Adrenal gland (tissue), 12 donors: Measurements from ENCODE around the gene CALHM1. TPM values are rescaled to one million over a fixed set of nuclear protein-coding genes. Genes with fewer than 3 reads are reported as not detected.

ENCODE experiments used
- DNase-seq, 7 donors: peaks; one replicate each; pipeline ENCODE4 v3.0.0-alpha.2; 2019 to 2020
- H3K27ac ChIP-seq, 5 donors: fragments of 200-600 bp; sonication (generic) in 4 of 5; 1 replicate in 3 of 5; 2 replicates in 2 of 5; pipeline versions ENCODE4 v1.5.1 to v1.8.0; 2016 to 2020; ENCODE audit warnings: mild to moderate bottlenecking in 1 of 5
- H3K27me3 ChIP-seq: fragments of 200-600 bp; 2 replicates; pipeline ENCODE4 v1.8.0; 2021
- H3K36me3 ChIP-seq, 2 donors: fragments of 200-600 bp; replicated peaks in 1 of 2; 1 replicate in 1 of 2; 2 replicates in 1 of 2; pipeline versions ENCODE4 v1.5.1 to v1.8.0; 2018 to 2022
- H3K4me1 ChIP-seq, 2 donors: fragments of 200-600 bp; replicated peaks in 1 of 2; 1 replicate in 1 of 2; 2 replicates in 1 of 2; pipeline versions ENCODE4 v1.5.1 to v1.8.0; 2018 to 2021
- H3K4me3 ChIP-seq, 4 donors: fragments of 200-600 bp; sonication (generic) in 3 of 4; one replicate each; pipeline ENCODE4 v1.5.1; 2016 to 2018
- H3K9me3 ChIP-seq, 3 donors: fragments of 200-600 bp; sonication (generic) in 1 of 3; replicated peaks in 1 of 3; 1 replicate in 2 of 3; 2 replicates in 1 of 3; pipeline versions ENCODE4 v1.5.1 to v1.8.0; 2016 to 2021
- POLR2A ChIP-seq, 2 donors: fragments of 450-650 bp; IDR thresholded peaks; one replicate each; pipeline ENCODE4 v1.6.1; 2017; ENCODE audit warnings: antibody characterized with exemption in 2 of 2, mild to moderate bottlenecking in 2 of 2, moderate library complexity in 1 of 2
- WGBS, 4 donors: extraction: QIAGEN DNeasy Blood & Tissue Kit in 2 of 4; methylation state at CpG; one replicate each; pipeline versions ENCODE4 v1.1.5 to v1.1.7; 2013 to 2017; 5-methylcytosine and 5-hydroxymethylcytosine counted together
- intact Hi-C, 2 donors: fragments of 100-400 bp; cut with DNase I; formaldehyde crosslinking; loops; one replicate each; pipeline versions ENCODE4 v1.14.1 to v1.15.0; 2022 to 2023
- polyA plus RNA-seq, 3 donors: library from polyadenylated mRNA; stranded (reverse); fragments of 200-250 nt in 2 of 3; fragments of 350-450 nt in 1 of 3; fragmentation: Illumina TruSeq in 1 of 3; extraction: RNeasy Lipid Tissue Mini Kit (QIAGEN cat#74804) in 1 of 3; gene quantifications; one replicate each; pipeline ENCODE4 v1.2.3, GENCODE V29; 2013 to 2014
- total RNA-seq, 9 donors: library from RNA; depleted of rRNA in 4 of 9; stranded (reverse); fragments of >200 nt in 4 of 9; fragments of 120-200 nt in 1 of 9; fragmentation: NEBNext Ultra II Directional in 1 of 9; extraction: Animal tissue kit (Norgen Biotek cat#: 25700) in 1 of 9; gene quantifications; one replicate each; pipeline versions ENCODE4 v1.1.0 to v1.2.4, GENCODE V29; 2013 to 2023
- TF ChIP-seq, protein P1 (sequence below), 6 experiments: fragments of 450-650 bp in 4 of 6; fragments of 200-600 bp in 2 of 6; sonication (generic) in 1 of 6; IDR thresholded peaks; 1 replicate in 5 of 6; 2 replicates in 1 of 6; pipeline versions ENCODE4 v1.5.1 to v1.8.0; 2016 to 2021; ENCODE audit warnings: antibody characterized with exemption in 6 of 6, mild to moderate bottlenecking in 2 of 6, moderate library complexity in 1 of 6
- donor health status: healthy with polysubstance abuse.
- donor health status: Bipolar disorder and iron deficiency.
- donor health status: DM: yes; HTN: yes; CAD: no.
- donor health status: DM: no; HTN: no; CAD: no.
- donor health status: DM: no; HTN: no; CAD: no.
- donor health status: DM: yes; HTN: yes; CAD: no.

CALHM1 gene
- total and polyA plus RNA-seq, 12 donors, result not detected

DNA sequence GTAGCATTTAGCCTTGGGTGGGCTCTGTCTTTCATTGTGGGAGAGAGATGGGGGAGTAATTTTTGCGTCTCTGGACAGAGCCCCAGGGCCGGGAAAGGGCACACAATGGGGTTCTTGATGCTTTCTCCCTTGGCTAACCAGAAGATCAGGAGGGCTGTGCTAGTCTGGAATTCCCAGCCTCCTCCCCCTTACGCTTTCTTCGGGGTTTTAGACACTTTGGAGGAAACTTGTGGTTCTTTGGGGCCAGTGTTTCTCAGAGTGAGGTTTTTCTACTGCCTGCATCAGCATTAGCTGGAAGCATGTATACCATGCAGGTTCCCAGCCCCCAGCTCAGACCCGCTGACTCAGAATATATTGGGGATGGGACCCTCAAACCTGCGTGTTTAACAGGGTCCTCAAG, 41.8 kb upstream of the CALHM1 start:
- H3K4me3 ChIP-seq, result no peak overlapping the region
- H3K36me3 ChIP-seq, result no peaks in the 10 kb centered on the region
- 65 to 73% (median 71%) methylated on average over 6 of the region's 6 CpGs for WGBS, 4 donors
- TF ChIP-seq POLR2A (IDR thresholded peaks at IDR 0.05), result no peak
- TF ChIP-seq, protein P1, sequence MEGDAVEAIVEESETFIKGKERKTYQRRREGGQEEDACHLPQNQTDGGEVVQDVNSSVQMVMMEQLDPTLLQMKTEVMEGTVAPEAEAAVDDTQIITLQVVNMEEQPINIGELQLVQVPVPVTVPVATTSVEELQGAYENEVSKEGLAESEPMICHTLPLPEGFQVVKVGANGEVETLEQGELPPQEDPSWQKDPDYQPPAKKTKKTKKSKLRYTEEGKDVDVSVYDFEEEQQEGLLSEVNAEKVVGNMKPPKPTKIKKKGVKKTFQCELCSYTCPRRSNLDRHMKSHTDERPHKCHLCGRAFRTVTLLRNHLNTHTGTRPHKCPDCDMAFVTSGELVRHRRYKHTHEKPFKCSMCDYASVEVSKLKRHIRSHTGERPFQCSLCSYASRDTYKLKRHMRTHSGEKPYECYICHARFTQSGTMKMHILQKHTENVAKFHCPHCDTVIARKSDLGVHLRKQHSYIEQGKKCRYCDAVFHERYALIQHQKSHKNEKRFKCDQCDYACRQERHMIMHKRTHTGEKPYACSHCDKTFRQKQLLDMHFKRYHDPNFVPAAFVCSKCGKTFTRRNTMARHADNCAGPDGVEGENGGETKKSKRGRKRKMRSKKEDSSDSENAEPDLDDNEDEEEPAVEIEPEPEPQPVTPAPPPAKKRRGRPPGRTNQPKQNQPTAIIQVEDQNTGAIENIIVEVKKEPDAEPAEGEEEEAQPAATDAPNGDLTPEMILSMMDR (IDR thresholded peaks at IDR 0.05), result no peak
- no peak for DNase-seq
- intact Hi-C loops, result no loop called here
- H3K9me3 ChIP-seq, result no peaks in the 10 kb centered on the region
- H3K27ac ChIP-seq, result no peak overlapping the region
- H3K27me3 ChIP-seq, result no peaks in the 10 kb centered on the region
- peaks cover 6 to 12% of the 10 kb centered on the region in 2 donors for H3K4me1 ChIP-seq

DNA sequence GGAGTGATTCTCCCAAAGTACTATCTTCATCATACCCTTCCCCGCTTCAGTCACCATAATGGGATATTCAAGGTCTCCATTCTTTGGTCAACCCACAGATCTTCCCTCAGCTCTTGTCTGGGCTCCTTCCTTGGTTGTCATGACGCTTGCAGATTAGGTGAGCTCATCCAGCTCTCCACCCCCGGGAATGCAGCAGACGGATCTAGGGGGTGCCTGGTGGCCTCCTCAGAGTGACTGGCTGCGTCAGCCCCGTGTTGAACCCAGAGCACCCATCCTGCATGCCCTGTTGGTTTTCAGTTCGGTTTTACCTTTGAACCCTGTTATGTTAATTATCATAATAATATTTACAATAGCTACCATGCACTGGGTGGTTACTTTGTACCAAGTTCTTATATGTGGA, 41.2 kb upstream of the CALHM1 start:
- no peaks in the 10 kb centered on the region for H3K9me3 ChIP-seq
- peak in 1 of 7 donors; percentile 2 for DNase-seq
- intact Hi-C loops, result no loop called here
- H3K27me3 ChIP-seq, result no peaks in the 10 kb centered on the region
- H3K4me1 ChIP-seq, result peaks cover 6 to 12% of the 10 kb centered on the region in 2 donors
- H3K36me3 ChIP-seq, result no peaks in the 10 kb centered on the region
- TF ChIP-seq, protein P1 (IDR thresholded peaks at IDR 0.05), result no peak
- no peak for TF ChIP-seq POLR2A (IDR thresholded peaks at IDR 0.05)
- no peak overlapping the region for H3K4me3 ChIP-seq
- 66 to 77% (median 71%) methylated on average over 7 of the region's 7 CpGs for WGBS, 4 donors
- H3K27ac ChIP-seq, result no peak overlapping the region

DNA sequence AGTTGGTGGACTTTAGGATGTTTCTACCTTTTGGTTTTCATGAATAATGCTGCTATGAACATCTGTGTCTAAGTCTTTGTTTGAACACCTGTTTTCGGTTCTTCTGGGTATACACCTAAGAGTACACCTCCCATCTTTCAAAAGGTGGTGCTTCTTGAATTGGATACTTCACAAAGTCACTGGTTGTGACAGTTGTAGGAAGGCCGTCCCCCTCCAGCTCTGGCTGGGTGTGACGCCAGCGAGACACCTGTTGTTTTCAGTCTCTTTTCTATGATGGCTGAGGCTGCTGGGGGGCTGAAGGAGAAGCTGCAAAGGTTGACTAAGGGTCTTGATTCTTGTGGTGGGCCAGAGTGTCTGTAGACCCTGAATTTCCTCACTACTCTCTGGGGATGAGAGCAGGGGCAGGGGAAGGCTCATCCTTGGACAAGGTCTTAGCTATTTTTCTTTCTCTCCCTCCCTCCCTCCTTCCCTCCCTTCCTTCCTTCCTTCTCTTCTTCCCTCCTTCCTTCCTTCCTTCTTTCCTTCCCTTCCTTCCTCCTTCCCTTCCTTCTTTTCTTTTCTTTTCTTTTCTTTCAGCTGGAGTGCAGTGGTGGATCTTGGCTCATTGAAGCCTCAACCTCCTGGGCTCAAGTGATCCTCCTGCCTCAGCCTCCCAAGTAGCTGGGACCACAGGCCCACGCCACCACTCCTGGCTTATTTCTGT, 40.4 kb upstream of the CALHM1 start:
- Histone ChIP-seq H3K36me3 (no peaks in the 10 kb centered on the region), H3K4me1 (peaks cover 3 to 9% of the 10 kb centered on the region in 2 donors), H3K9me3 (no peaks in the 10 kb centered on the region), H3K4me3 (no peak overlapping the region), H3K27ac (no peak overlapping the region), H3K27me3 (peaks cover 4% of the 10 kb centered on the region)
- DNase-seq, result no peak
- no peak for TF ChIP-seq POLR2A (IDR thresholded peaks at IDR 0.05)
- TF ChIP-seq, protein P1 (IDR thresholded peaks at IDR 0.05), result no peak
- intact Hi-C loops, result no loop called here
- WGBS, 4 donors, result 88 to 96% (median 91%) methylated on average over 5 of the region's 5 CpGs

DNA sequence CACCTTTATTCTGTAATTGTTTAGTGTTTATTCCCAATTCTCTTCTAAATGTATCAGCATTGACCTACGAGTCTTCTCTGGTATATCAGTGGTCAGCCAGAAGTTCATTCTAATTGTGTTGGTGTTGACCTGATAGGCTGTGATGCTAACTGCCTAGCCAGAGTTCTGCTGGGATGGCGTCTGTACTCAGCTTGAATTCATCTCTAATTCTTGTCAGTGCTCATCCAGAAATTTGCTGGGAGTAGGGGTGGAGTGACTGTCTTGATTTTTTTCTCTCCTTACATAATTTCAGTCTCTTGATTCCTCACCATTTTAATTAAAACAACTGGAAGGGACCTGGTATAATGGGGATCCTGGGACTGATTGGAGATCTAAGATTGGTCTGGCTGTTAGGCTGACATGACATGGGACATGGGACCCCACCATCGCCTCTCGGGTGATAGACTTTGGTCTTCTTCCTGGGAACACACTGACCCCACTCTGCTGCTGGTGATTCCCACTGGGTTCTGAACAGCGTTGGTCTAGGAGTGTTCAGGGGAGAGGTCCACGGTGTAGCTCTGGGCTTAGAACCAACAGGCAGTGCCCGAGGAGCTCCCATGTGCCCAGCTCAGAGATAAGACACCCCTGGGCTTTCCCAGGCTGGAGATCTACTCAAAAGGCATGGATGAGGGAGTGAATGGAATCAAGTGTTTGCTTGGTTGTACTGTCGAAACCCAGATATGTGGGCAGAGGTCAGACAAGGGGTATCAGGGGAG, 38.6 kb upstream of the CALHM1 start:
- Histone ChIP-seq H3K9me3 (no peaks in the 10 kb centered on the region), H3K27ac (no peak overlapping the region), H3K4me3 (no peak overlapping the region), H3K4me1 (peaks cover 7 to 18% of the 10 kb centered on the region in 2 donors), H3K36me3 (no peaks in the 10 kb centered on the region), H3K27me3 (peaks cover 9% of the 10 kb centered on the region)
- DNase-seq, result no peak
- no peak for TF ChIP-seq POLR2A (IDR thresholded peaks at IDR 0.05)
- TF ChIP-seq, protein P1 (IDR thresholded peaks at IDR 0.05), result no peak
- intact Hi-C loops, result no loop called here
- 76 to 91% (median 89%) methylated on average over 8 of the region's 8 CpGs for WGBS, 4 donors
